ENCODE measurements around the gene ABT1.

Gene ABT1

GRCh38 chr6:26607434-26608230, 10.9 kb downstream of the ABT1 start:
- peak; percentile 77 for DNase-seq

GRCh38 chr6:26609463-26609862, 12.7 kb downstream of the ABT1 start:
- DNase-seq, result no peak

- DNase-seq, result no peak
Observed at GRCh38 chr6:26611599-26611998, 14.8 kb downstream of the ABT1 start.

- no peak for DNase-seq
Observed at GRCh38 chr6:26613201-26613600, 16.4 kb downstream of the ABT1 start.

- DNase-seq, result no peak
Observed at GRCh38 chr6:26613689-26614683, 17.2 kb downstream of the ABT1 start.

GRCh38 chr6:26623339-26623859, 26.6 kb downstream of the ABT1 start:
- no peak for DNase-seq

- no peak for DNase-seq
Observed at GRCh38 chr6:26624557-26624956, 27.8 kb downstream of the ABT1 start.

GRCh38 chr6:26627843-26628242, 31.1 kb downstream of the ABT1 start:
- DNase-seq, result no peak

GRCh38 chr6:26629359-26629758, 32.6 kb downstream of the ABT1 start:
- no peak for DNase-seq

- no peak for DNase-seq
Observed at GRCh38 chr6:26640806-26641205, 44.1 kb downstream of the ABT1 start.

GRCh38 chr6:26646074-26646473, 49.3 kb downstream of the ABT1 start:
- DNase-seq, result no peak

Data from CD4-positive, alpha-beta T cell treated with Interleukin-21 for 1 hour (primary cell).